Measurements from ENCODE around the gene GALNT8. TPM values are rescaled to one million over a fixed set of nuclear protein-coding genes. Genes with fewer than 3 reads are reported as not detected.

Gene GALNT8, protein sequence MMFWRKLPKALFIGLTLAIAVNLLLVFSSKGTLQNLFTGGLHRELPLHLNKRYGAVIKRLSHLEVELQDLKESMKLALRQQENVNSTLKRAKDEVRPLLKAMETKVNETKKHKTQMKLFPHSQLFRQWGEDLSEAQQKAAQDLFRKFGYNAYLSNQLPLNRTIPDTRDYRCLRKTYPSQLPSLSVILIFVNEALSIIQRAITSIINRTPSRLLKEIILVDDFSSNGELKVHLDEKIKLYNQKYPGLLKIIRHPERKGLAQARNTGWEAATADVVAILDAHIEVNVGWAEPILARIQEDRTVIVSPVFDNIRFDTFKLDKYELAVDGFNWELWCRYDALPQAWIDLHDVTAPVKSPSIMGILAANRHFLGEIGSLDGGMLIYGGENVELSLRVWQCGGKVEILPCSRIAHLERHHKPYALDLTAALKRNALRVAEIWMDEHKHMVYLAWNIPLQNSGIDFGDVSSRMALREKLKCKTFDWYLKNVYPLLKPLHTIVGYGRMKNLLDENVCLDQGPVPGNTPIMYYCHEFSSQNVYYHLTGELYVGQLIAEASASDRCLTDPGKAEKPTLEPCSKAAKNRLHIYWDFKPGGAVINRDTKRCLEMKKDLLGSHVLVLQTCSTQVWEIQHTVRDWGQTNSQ
- total RNA-seq (2021; fragmentation: NEBNext Ultra II Directional; extraction: Animal tissue kit (Norgen Biotek cat#: 25700)) = 5.4 and 8.3 TPM in 2 replicates
- polyA plus RNA-seq (2011; rRNA removed) = 3.2 and 4.7 TPM in 2 replicates
- polyA plus RNA-seq (2011; cell fraction: cytosol; rRNA removed) = 4.7 TPM
- 10.5 TPM for polyA plus RNA-seq (2011; cell fraction: nucleus; rRNA removed)
- 2.8 to 5.7 TPM (median 4.9 TPM) in 4 replicates for polyA plus RNA-seq (2012, experiment 1 of 2)
- polyA plus RNA-seq (2012, experiment 2 of 2) = 2.0 TPM
- 2.8 TPM for polyA plus RNA-seq (2013, experiment 1 of 2)
- 3.2 TPM for polyA plus RNA-seq (2013, experiment 2 of 2)
- polyA minus RNA-seq (2011; rRNA and poly(A)+ RNA removed) = 12.2 and 16.3 TPM in 2 replicates
- polyA minus RNA-seq (2011; cell fraction: cytosol; rRNA and poly(A)+ RNA removed) = 5.1 TPM
- polyA minus RNA-seq (2011; cell fraction: nucleus; rRNA and poly(A)+ RNA removed) = 14.9 TPM
- long read RNA-seq, experiment 1 = 0 reads
- long read RNA-seq, experiment 2 = 0 reads

DNA sequence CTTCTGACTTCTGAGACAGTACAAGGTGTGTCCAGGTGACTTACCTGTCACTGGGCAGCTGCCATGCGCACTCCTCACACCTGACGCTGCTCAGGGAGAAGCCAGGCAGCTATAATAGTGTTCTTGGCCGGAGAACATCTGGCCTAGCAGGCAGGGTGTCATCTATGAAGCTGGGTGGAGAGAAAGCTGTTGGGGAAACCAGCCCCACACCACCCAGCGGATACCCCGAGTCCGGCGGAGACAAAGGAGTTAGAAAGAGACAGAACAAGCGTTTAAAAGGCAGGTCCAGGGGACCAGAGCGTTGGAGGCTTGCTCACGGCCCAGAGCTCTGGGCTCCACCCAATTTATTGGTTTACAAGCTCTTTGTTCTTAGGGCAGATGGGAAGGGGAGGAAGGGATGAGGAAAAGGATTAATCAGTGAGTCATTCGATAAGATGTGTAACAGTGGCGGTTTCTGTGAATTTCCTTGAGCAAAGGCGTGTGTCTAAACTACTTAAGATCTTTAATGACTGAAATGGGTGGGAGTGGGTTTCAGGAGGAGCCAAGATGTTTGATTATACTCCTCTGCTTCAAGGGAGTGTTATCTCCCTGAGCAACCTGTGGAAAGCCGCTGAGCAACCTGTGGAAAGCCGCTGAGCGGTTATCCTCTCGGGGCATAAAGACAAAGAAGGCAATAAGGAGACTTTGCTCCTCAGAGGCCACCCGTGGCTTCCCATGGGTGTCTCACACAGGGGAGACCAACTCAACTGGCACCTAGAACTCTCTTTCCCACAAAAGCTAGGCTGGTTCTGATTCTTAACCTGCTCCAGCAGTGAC, at the start of gene GALNT8:
Gene GALNT8 (plus strand): TSS at position 580 of the 816 bp plus-strand sequence. CDS start 278 bp downstream, outside the sequence.
- H3K36me3 ChIP-seq (ENCODE audit: control insufficient read depth in 2 of 4, insufficient read depth in 4 of 4, low read length in 3 of 4) = no peaks in the 10 kb centered on the region
- no peak within 1 kb of the TSS for H3K23ac ChIP-seq (ENCODE audit: insufficient read length)
- WGBS, 2 experiments (ENCODE audit: extremely low coverage in 1 of 2, insufficient coverage in 1 of 2, insufficient read length in 1 of 2, insufficient replicate concordance in 2 of 2, low coverage in 1 of 2, low lambda C conversion rate in 2 of 2, missing lambda C conversion rate in 1 of 2) = 77% methylated on average over 18 of the region's 18 CpGs; no CpG with 5 or more reads in 1 of the 2 experiments
- FAIRE-seq (no peak), DNase-seq (ENCODE audit: low read depth in 1 of 2, low spot score in 2 of 2) (peak in 1 of 2 experiments; percentile 55)
- peak within 1 kb of the TSS; percentile 100 for H2BK12ac ChIP-seq (ENCODE audit: low read depth, low read length)
- no peaks in the 10 kb centered on the region for H4K20me1 ChIP-seq (replicated peaks in 1 of 2; ENCODE audit: control insufficient read depth in 1 of 2, insufficient read depth in 2 of 2, low read length in 2 of 2)
- peak within 1 kb of the TSS; percentile 68; the same call in 1 of the 2 replicates for H4K8ac ChIP-seq (ENCODE audit: extremely low read depth, insufficient read depth, low read length)
- H3K9ac ChIP-seq (replicated peaks in 1 of 4; ENCODE audit: extremely low read depth in 1 of 4, low read depth in 3 of 4, low read length in 3 of 4) = peak within 1 kb of the TSS in 2 of 4 experiments; percentile 8 to 63; a peak in 2 of 7 replicates
- H3K56ac ChIP-seq (replicated peaks; ENCODE audit: insufficient read length, low read depth, low read length) = no peak within 1 kb of the TSS
- peak within 1 kb of the TSS; percentile 98 for H2BK5ac ChIP-seq (ENCODE audit: low read depth, low read length)
- peaks cover 6 to 25% (median 18%) of the 10 kb centered on the region in 4 experiments for H3K4me1 ChIP-seq (replicated peaks in 1 of 4; ENCODE audit: control insufficient read depth in 3 of 4, insufficient read depth in 4 of 4, low read length in 3 of 4)
- H3K23me2 ChIP-seq (ENCODE audit: low read depth, low read length) = peaks cover 5% of the 10 kb centered on the region; the same call in 1 of the 2 replicates
- H3K4me2 ChIP-seq (ENCODE audit: insufficient read depth in 1 of 2, low read depth in 2 of 2, low read length in 2 of 2) = peak within 1 kb of the TSS; percentile 47 to 80
- H3K9me3 ChIP-seq (ENCODE audit: insufficient read depth in 2 of 2, low read depth in 1 of 2, low read length in 1 of 2) = no peaks in the 10 kb centered on the region
- no peak within 1 kb of the TSS for H2AFZ ChIP-seq (ENCODE audit: low read length)
- H3K4me3 ChIP-seq (ENCODE audit: extremely low read depth in 1 of 4, insufficient read depth in 2 of 4, low read depth in 3 of 4, low read length in 4 of 4) = peak within 1 kb of the TSS in 2 of 4 experiments; percentile 8 to 34; a peak in 3 of 8 replicates
- no peaks in the 10 kb centered on the region for H3K79me1 ChIP-seq (ENCODE audit: low read depth, low read length)
- peak within 1 kb of the TSS; percentile 90 for H3K4ac ChIP-seq (replicated peaks; ENCODE audit: insufficient read length, low read depth, low read length)
- peak within 1 kb of the TSS; percentile 99 for H4K91ac ChIP-seq (replicated peaks; ENCODE audit: insufficient read length, low read length)
- H3K79me2 ChIP-seq (ENCODE audit: control insufficient read depth in 1 of 2, insufficient read depth in 2 of 2, low read length in 2 of 2) = no peaks in the 10 kb centered on the region
- peak within 1 kb of the TSS; percentile 74 for H2BK15ac ChIP-seq (ENCODE audit: low read length)
- H2BK20ac ChIP-seq (ENCODE audit: low read length) = peak within 1 kb of the TSS; percentile 99
- peak within 1 kb of the TSS; percentile 99 for H3K18ac ChIP-seq (ENCODE audit: extremely low read depth, low read length)
- ChIA-PET POLR2A (ENCODE audit: partially characterized antibody) (interaction anchor here (0.7 to 1.5 kb wide), 4 partner anchors 19 to 158 kb away, joined by 3 to 4 read pairs (median 4); partner anchors contain the start of gene DYRK4), CTCF (ENCODE audit: partially characterized antibody) (interaction anchor here (0.9 to 1.2 kb wide), 2 partner anchors 16 to 141 kb away, joined by 3 read pairs; no protein-coding TSS in a partner anchor)
- H3K27me3 ChIP-seq (replicated peaks in 1 of 4; ENCODE audit: control insufficient read depth in 3 of 4, extremely low read depth in 1 of 4, insufficient read depth in 3 of 4, low read length in 3 of 4) = no peaks in the 10 kb centered on the region
- H2BK120ac ChIP-seq (replicated peaks; ENCODE audit: low read depth, low read length) = peak within 1 kb of the TSS; percentile 69
- H3K27ac ChIP-seq (ENCODE audit: low read depth, low read length) = peak within 1 kb of the TSS; percentile 82
- peak within 1 kb of the TSS; percentile 81 for H4K5ac ChIP-seq (ENCODE audit: insufficient read length, low read depth, low read length)
- no peak within 1 kb of the TSS for H3K14ac ChIP-seq (ENCODE audit: insufficient read length)
- peak within 1 kb of the TSS; percentile 94 for H2AK5ac ChIP-seq (ENCODE audit: low read depth, low read length)
- TF ChIP-seq, protein P1, sequence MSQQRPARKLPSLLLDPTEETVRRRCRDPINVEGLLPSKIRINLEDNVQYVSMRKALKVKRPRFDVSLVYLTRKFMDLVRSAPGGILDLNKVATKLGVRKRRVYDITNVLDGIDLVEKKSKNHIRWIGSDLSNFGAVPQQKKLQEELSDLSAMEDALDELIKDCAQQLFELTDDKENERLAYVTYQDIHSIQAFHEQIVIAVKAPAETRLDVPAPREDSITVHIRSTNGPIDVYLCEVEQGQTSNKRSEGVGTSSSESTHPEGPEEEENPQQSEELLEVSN (IDR thresholded peaks at IDR 0.05) = no peak
- TF ChIP-seq CTBP2 (IDR thresholded peaks at IDR 0.05; ENCODE audit: borderline replicate concordance, insufficient read depth, insufficient read length, low read length) = no peak
- TF ChIP-seq POLR2AphosphoS5 (IDR thresholded peaks at IDR 0.05; ENCODE audit: low read depth, low read length) = no peak
- no peak for TF ChIP-seq ASH2L (IDR thresholded peaks at IDR 0.05; ENCODE audit: low read length)
- no peak for TF ChIP-seq RNF2 (IDR thresholded peaks at IDR 0.05; ENCODE audit: borderline replicate concordance, low read depth, low read length, missing control alignments, poor library complexity, severe bottlenecking)

Data from H1 (cell line).